K562 (cell line): ENCODE results near the gene LZTS2. TPM values are rescaled to one million over a fixed set of nuclear protein-coding genes. Genes with fewer than 3 reads are reported as not detected.

ENCODE experiments used
- ATAC-seq: fragments of 200-7000 bp; cut with Tn5 transposase; 3 replicates; pipeline ENCODE4 v1.9.1; 2020; ENCODE audit warnings: moderate library complexity
- BruUV-seq: library from RNA; stranded (reverse); fragments of 400-500 nt; replicated peaks from 2 replicates; lab custom pipeline; 2021; lab: Mats Ljungman, UMichigan
- CTCF ChIA-PET: fragments of 300-600 bp; formaldehyde crosslinking; extraction: SDS; loops from one replicate; lab custom pipeline; 2021; ENCODE audit warnings: low intra/inter-chr PET ratio; lab: Yijun Ruan, JAX
- POLR2A ChIA-PET: fragments of 300-600, 350-650 bp; sonication (Branson Sonifier 250); formaldehyde crosslinking; extraction: SDS; loops from one replicate; lab custom pipeline; 2021; ENCODE audit warnings: antibody characterized with exemption, inconsistent platforms; lab: Yijun Ruan, JAX
- DNase-seq, 4 experiments: peaks; one replicate each; pipeline versions ENCODE4 v3.0.0 to v3.0.0-alpha.2; 2011 to 2018; ENCODE audit warnings: low spot score in 3 of 4, mixed read lengths in 3 of 4; ENCODE audit errors: extremely low read depth in 1 of 4
- FAIRE-seq: peaks from 2 replicates; lab custom pipeline; 2011; peaks lifted over from hg19 to GRCh38; lab: Jason Lieb, UNC
- H2AFZ ChIP-seq: 2 replicates; pipeline ENCODE4 v1.6.0; 2011; ENCODE audit warnings: low read depth, low read length, control low read depth, inconsistent platforms
- H3K27ac ChIP-seq: fragments of 200-600 bp; 3 replicates; pipeline ENCODE4 v1.8.0; 2011; ENCODE audit warnings: low read depth, mild to moderate bottlenecking, control low read depth, inconsistent platforms, low read length, moderate library complexity, mixed read lengths; ENCODE audit errors: extremely low read depth
- H3K27me3 ChIP-seq, 2 experiments: fragments of 300-600 bp in 1 of 2; 2 replicates in 1 of 2; 3 replicates in 1 of 2; pipeline versions ENCODE4 v1.6.0 to v1.8.0; 2011; ENCODE audit warnings: inconsistent platforms in 2 of 2, low read length in 2 of 2, mild to moderate bottlenecking in 1 of 2, mixed read lengths in 1 of 2, moderate library complexity in 1 of 2; ENCODE audit not compliant: control insufficient read depth in 2 of 2, insufficient read depth in 2 of 2
- H3K36me3 ChIP-seq: fragments of 300-600 bp; 3 replicates; pipeline ENCODE4 v1.8.0; 2011; ENCODE audit warnings: mild to moderate bottlenecking, low read length, inconsistent platforms; ENCODE audit not compliant: control insufficient read depth, insufficient read depth
- H3K4me1 ChIP-seq, 2 experiments: fragments of 200-600 bp in 1 of 2; replicated peaks in 1 of 2; 2 replicates in 1 of 2; 3 replicates in 1 of 2; pipeline versions ENCODE4 v1.5.1 to v1.8.0; 2011; ENCODE audit warnings: inconsistent platforms in 2 of 2, low read length in 2 of 2, mild to moderate bottlenecking in 1 of 2, mixed read lengths in 1 of 2, moderate library complexity in 1 of 2; ENCODE audit not compliant: control insufficient read depth in 2 of 2, insufficient read depth in 2 of 2
- H3K4me2 ChIP-seq: 2 replicates; pipeline ENCODE4 v1.6.1; 2011; ENCODE audit warnings: low read length, control low read depth, inconsistent platforms, mixed read lengths; ENCODE audit not compliant: insufficient read depth
- H3K4me3 ChIP-seq: fragments of 200-600 bp; sonication (generic), shearing (Covaris generic); 2 replicates; pipeline ENCODE4 v1.5.1; 2016; ENCODE audit warnings: control low read depth, inconsistent platforms
- H3K79me2 ChIP-seq: fragments of 200-600 bp; 3 replicates; pipeline ENCODE4 v1.8.0; 2011; ENCODE audit warnings: low read length, inconsistent platforms; ENCODE audit not compliant: control insufficient read depth, insufficient read depth
- H3K9ac ChIP-seq, 2 experiments: 2 replicates each; pipeline versions ENCODE4 v1.6.0 to v1.6.1; 2011; ENCODE audit warnings: low read depth in 2 of 2, low read length in 2 of 2, control low read depth in 1 of 2, inconsistent platforms in 1 of 2, mild to moderate bottlenecking in 1 of 2, mixed read lengths in 1 of 2; ENCODE audit not compliant: insufficient read depth in 1 of 2
- H3K9me1 ChIP-seq: one replicate; pipeline ENCODE4 v1.6.0; 2011; ENCODE audit warnings: inconsistent platforms, mild to moderate bottlenecking, low read length, moderate library complexity; ENCODE audit not compliant: control insufficient read depth, insufficient read depth
- H3K9me3 ChIP-seq: replicated peaks from 2 replicates; pipeline ENCODE4 v1.5.1; 2011; ENCODE audit warnings: low read depth, low read length, inconsistent platforms; ENCODE audit not compliant: control insufficient read depth, insufficient read depth
- H4K20me1 ChIP-seq: replicated peaks from 2 replicates; pipeline ENCODE4 v1.6.1; 2011; ENCODE audit warnings: low read length, inconsistent platforms, mixed read lengths; ENCODE audit not compliant: control insufficient read depth, insufficient read depth
- CHD2 ChIP-seq: IDR thresholded peaks from 2 replicates; pipeline ENCODE4 v1.6.1; 2011; ENCODE audit warnings: low read depth, low read length
- FOXP4 ChIP-seq: sonication (generic); formaldehyde crosslinking; IDR thresholded peaks from 2 replicates; pipeline ENCODE4 v1.8.0; 2022; ENCODE audit warnings: mild to moderate bottlenecking, missing genetic modification reagents, borderline replicate concordance
- HOMEZ ChIP-seq: fragments of 250-450 bp; sonication (Bioruptor Pico); IDR thresholded peaks from 2 replicates; pipeline ENCODE4 v1.4.0; 2020; ENCODE audit warnings: mild to moderate bottlenecking, moderate library complexity
- KHSRP ChIP-seq: fragments of 450-650 bp; IDR thresholded peaks from 2 replicates; pipeline ENCODE4 v1.6.1; 2017
- MLLT1 ChIP-seq, 2 experiments: fragments of 450-650 bp; IDR thresholded peaks; 2 replicates each; pipeline ENCODE4 v1.6.1; 2016
- NCOA1 ChIP-seq: fragments of 450-650 bp; IDR thresholded peaks from 2 replicates; pipeline ENCODE4 v1.6.1; 2016; ENCODE audit warnings: low read depth
- NCOR1 ChIP-seq: fragments of 450-650 bp; IDR thresholded peaks from 2 replicates; pipeline ENCODE4 v1.6.1; 2016; ENCODE audit warnings: mild to moderate bottlenecking, moderate library complexity
- RBFOX2 ChIP-seq: fragments of 200-400 bp; formaldehyde crosslinking; IDR thresholded peaks from 2 replicates; pipeline ENCODE4 v1.6.1; 2017; ENCODE audit warnings: low read depth, mild to moderate bottlenecking, low read length, moderate library complexity
- TCFL5 ChIP-seq: fragments of 250-450 bp; sonication (Bioruptor Pico); conservative IDR thresholded peaks from 2 replicates; pipeline ENCODE4 v1.6.1; 2021; ENCODE audit warnings: mild to moderate bottlenecking, moderate library complexity, matching md5 sums
- ZNF274 ChIP-seq: IDR thresholded peaks from 2 replicates; pipeline ENCODE4 v1.6.1; 2011; ENCODE audit warnings: low read depth, mild to moderate bottlenecking, low read length, moderate library complexity, borderline replicate concordance
- ZNF431 ChIP-seq: sonication (generic); formaldehyde crosslinking; IDR thresholded peaks from 2 replicates; pipeline ENCODE4 v1.8.0; 2022; ENCODE audit warnings: mild to moderate bottlenecking, missing genetic modification reagents
- WGBS: fragments of 100-300 bp; shearing (Covaris generic); methylation state at CpG from one replicate; pipeline ENCODE4 v1.1.6; 2016; ENCODE audit warnings: low coverage, mixed read lengths; ENCODE audit not compliant: insufficient coverage; ENCODE audit errors: missing lambda C conversion rate; 5-methylcytosine and 5-hydroxymethylcytosine counted together
- in situ Hi-C: fragments of 300-500 bp; cut with MboI; formaldehyde crosslinking; loops from 4 replicates; pipeline ENCODE4 v1.15.0; 2018; ENCODE audit warnings: inconsistent platforms, mixed read lengths
- intact Hi-C: fragments of 100-400 bp; cut with micrococcal nuclease; formaldehyde crosslinking; loops from 2 replicates; pipeline ENCODE4 v1.14.2; 2022
- polyA plus RNA-seq, 8 experiments: library from polyadenylated mRNA; depleted of rRNA in 4 of 8; stranded (reverse) in 5 of 8; unstranded in 3 of 8; fragments of >200 nt; fragmentation: Nextera tagmentation in 2 of 8; fragmentation: Illumina TruSeq in 1 of 8; extraction: Ambion mirVana in 2 of 8; extraction: Trizol in 1 of 8; gene quantifications; 2 replicates each; pipeline versions ENCODE4 v1.2.1 to v1.2.3, GENCODE V29; 2011 to 2014; ENCODE audit warnings: inconsistent platforms in 1 of 8, missing spikeins in 1 of 8
- total RNA-seq, 7 experiments: library from RNA; depleted of rRNA in 6 of 7; stranded (reverse); fragments of >200 nt in 6 of 7; fragmentation: Illumina TruSeq in 2 of 7; extraction: Trizol in 2 of 7; gene quantifications; 2 replicates each; pipeline versions ENCODE4 v1.2.1 to v1.2.3, GENCODE V29; 2011 to 2021; ENCODE audit warnings: low replicate concordance in 1 of 7
- TF ChIP-seq, protein P1 (sequence below): fragments of 450-650 bp; IDR thresholded peaks from 2 replicates; pipeline ENCODE4 v1.7.1; 2018; ENCODE audit warnings: mild to moderate bottlenecking, low read depth; ENCODE audit not compliant: partially characterized antibody

Gene LZTS2
- total and polyA plus RNA-seq, 9 of the 15 experiments (the other 6 are each of a cell fraction or from before 2014, with no cell fraction given): 0.23 to 42.5 (median 14.7) TPM

- TF ChIP-seq, protein P1, sequence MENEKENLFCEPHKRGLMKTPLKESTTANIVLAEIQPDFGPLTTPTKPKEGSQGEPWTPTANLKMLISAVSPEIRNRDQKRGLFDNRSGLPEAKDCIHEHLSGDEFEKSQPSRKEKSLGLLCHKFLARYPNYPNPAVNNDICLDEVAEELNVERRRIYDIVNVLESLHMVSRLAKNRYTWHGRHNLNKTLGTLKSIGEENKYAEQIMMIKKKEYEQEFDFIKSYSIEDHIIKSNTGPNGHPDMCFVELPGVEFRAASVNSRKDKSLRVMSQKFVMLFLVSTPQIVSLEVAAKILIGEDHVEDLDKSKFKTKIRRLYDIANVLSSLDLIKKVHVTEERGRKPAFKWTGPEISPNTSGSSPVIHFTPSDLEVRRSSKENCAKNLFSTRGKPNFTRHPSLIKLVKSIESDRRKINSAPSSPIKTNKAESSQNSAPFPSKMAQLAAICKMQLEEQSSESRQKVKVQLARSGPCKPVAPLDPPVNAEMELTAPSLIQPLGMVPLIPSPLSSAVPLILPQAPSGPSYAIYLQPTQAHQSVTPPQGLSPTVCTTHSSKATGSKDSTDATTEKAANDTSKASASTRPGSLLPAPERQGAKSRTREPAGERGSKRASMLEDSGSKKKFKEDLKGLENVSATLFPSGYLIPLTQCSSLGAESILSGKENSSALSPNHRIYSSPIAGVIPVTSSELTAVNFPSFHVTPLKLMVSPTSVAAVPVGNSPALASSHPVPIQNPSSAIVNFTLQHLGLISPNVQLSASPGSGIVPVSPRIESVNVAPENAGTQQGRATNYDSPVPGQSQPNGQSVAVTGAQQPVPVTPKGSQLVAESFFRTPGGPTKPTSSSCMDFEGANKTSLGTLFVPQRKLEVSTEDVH: no peak
- TF ChIP-seq MLLT1 (IDR thresholded peaks at IDR 0.05) (no peak), RBFOX2 (0 out of 2 replicates have a peak, but pooled peaks have one; percentile 24)
These were observed 5.5 kb upstream of the LZTS2 start (continued) for GRCh38 chr10:100993986-100994708.

DNA sequence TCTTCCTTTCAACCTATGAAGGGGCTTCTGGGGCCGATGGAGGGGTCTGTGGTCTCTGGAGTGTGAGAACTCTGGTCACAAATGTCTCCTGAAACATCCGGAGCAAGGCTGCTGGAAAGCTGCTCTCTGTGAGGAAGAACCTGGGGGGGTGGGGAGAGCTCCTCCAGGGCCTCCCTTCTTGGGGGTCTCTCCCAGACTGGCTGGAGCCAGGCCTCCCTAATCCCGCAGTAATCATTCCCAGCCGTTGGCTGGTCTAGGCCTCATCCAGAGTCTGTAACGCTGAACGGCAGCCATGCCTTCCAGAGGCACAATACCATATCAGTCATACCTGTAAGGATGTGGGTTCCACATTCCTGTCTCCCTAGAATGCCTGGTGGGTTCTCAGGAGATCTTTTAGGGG, 4.4 kb upstream of the LZTS2 start:
- 65% methylated on average over 5 of the region's 6 CpGs for WGBS
- in situ Hi-C loops (loop anchor here (25.0 kb wide), 1 partner anchor 1042 kb away; no protein-coding TSS in a partner anchor), intact Hi-C loops (no loop called here)
- ChIA-PET CTCF (interaction anchor here (9.3 kb wide), 1 partner anchor 18 kb away, joined by 150 read pairs; no protein-coding TSS in a partner anchor), POLR2A (interaction anchor here (0.6 kb wide), 1 partner anchor 281 kb away, joined by 3 read pairs; no protein-coding TSS in a partner anchor)
- Histone ChIP-seq H4K20me1 (no peaks in the 10 kb centered on the region), H3K27ac (peak overlapping the region; percentile 45; the same call in 1 of the 3 replicates), H3K27me3 (no peaks in the 10 kb centered on the region), H3K4me2 (no peak overlapping the region), H3K9me1 (no peaks in the 10 kb centered on the region), H2AFZ (no peak overlapping the region), H3K36me3 (peaks cover 37% of the 10 kb centered on the region; the same call in 2 of the 3 replicates), H3K79me2 (peaks cover 48% of the 10 kb centered on the region), H3K4me1 (peaks cover 16 to 51% of the 10 kb centered on the region in 2 experiments; a peak in 4 of 5 replicates), H3K9ac (peak overlapping the region in 1 of 2 experiments; percentile 65; a peak in 2 of 4 replicates), H3K9me3 (no peaks in the 10 kb centered on the region), H3K4me3 (no peak overlapping the region)
- FAIRE-seq (no peak), ATAC-seq (no peak), DNase-seq (no peak)
- no TSS peak for BruUV-seq
- no peak for TF ChIP-seq HOMEZ (CRISPR knock-in tag)
- no peak for TF ChIP-seq KHSRP
- no peak for TF ChIP-seq NCOR1
- TF ChIP-seq NCOA1: no peak
- TF ChIP-seq FOXP4: no peak
- no peak for TF ChIP-seq ZNF274
- TF ChIP-seq CHD2: no peak
- no peak for TF ChIP-seq ZNF431 (CRISPR knock-in tag)
- TF ChIP-seq TCFL5 (CRISPR knock-in tag): no peak
